Panc1 (cell line): Measurements from ENCODE around the gene PSTPIP1. TPM values are rescaled to one million over a fixed set of nuclear protein-coding genes. Genes with fewer than 3 reads are reported as not detected.

Experiments used
- ATAC-seq: fragments of 200-7000 bp; cut with Tn5 transposase; 2 replicates; pipeline ENCODE4 v1.9.1; 2020; ENCODE audit warnings: mild to moderate bottlenecking, moderate library complexity
- BruUV-seq: library from RNA; stranded (reverse); fragments of 400-500 nt; replicated peaks from 2 replicates; lab custom pipeline; 2021; lab: Mats Ljungman, UMichigan
- CTCF ChIA-PET: fragments of 300-600 bp; sonication (Branson Sonifier 250); formaldehyde crosslinking; loops from one replicate; lab custom pipeline; 2022; ENCODE audit warnings: antibody characterized with exemption; lab: Charles Lee
- POLR2A ChIA-PET: fragments of 300-600 bp; sonication (Branson Sonifier 250); formaldehyde crosslinking; loops from one replicate; lab custom pipeline; 2022; ENCODE audit warnings: antibody characterized with exemption; lab: Charles Lee
- DNase-seq: peaks from one replicate; pipeline ENCODE4 v3.0.0-alpha.2; 2010; ENCODE audit warnings: low read depth, low spot score
- H3K27ac ChIP-seq: 2 replicates; pipeline ENCODE4 v1.5.1; 2011; ENCODE audit warnings: mild to moderate bottlenecking, low read length, inconsistent platforms
- H3K27me3 ChIP-seq: fragments of 200-500 bp; sonication (Bioruptor generic); 2 replicates; pipeline ENCODE4 v1.6.0; 2014; ENCODE audit warnings: low read length, inconsistent platforms; ENCODE audit not compliant: control insufficient read depth, insufficient read depth
- H3K36me3 ChIP-seq: fragments of 200-500 bp; sonication (Bioruptor generic); 2 replicates; pipeline ENCODE4 v1.5.1; 2014; ENCODE audit warnings: inconsistent platforms, mild to moderate bottlenecking, low read length, moderate library complexity; ENCODE audit not compliant: control insufficient read depth, insufficient read depth
- H3K4me1 ChIP-seq: 2 replicates; pipeline ENCODE4 v1.5.1; 2011; ENCODE audit warnings: inconsistent platforms, mild to moderate bottlenecking, low read length, moderate library complexity; ENCODE audit not compliant: control insufficient read depth, insufficient read depth
- H3K4me3 ChIP-seq, 2 experiments: 2 replicates each; pipeline ENCODE4 v1.5.1; 2011 to 2012; ENCODE audit warnings: low read depth in 2 of 2, low read length in 2 of 2, mild to moderate bottlenecking in 2 of 2, inconsistent platforms in 1 of 2, moderate library complexity in 1 of 2
- H3K9me3 ChIP-seq: fragments of 200-500 bp; sonication (Bioruptor generic); 2 replicates; pipeline ENCODE4 v1.5.1; 2014; ENCODE audit warnings: low read depth, mild to moderate bottlenecking, inconsistent platforms, low read length, moderate library complexity; ENCODE audit not compliant: control insufficient read depth, insufficient read depth
- POLR2AphosphoS5 ChIP-seq: IDR thresholded peaks from 2 replicates; pipeline ENCODE4 v1.6.1; 2012; ENCODE audit warnings: mild to moderate bottlenecking, low read depth, low read length, moderate library complexity
- SIN3A ChIP-seq: IDR thresholded peaks from 2 replicates; pipeline ENCODE4 v1.6.1; 2012; ENCODE audit warnings: low read depth, mild to moderate bottlenecking, low read length, moderate library complexity, borderline replicate concordance; ENCODE audit not compliant: insufficient read depth
- TCF7L2 ChIP-seq: IDR thresholded peaks from 2 replicates; pipeline ENCODE4 v1.6.1; 2011; ENCODE audit warnings: mild to moderate bottlenecking, low read depth, low read length, inconsistent platforms
- in situ Hi-C: cut with HindIII; loops from 2 replicates; pipeline ENCODE4 v1.10.0; 2016; ENCODE audit warnings: low sequenced_read_pairs, low pct_unique_long_range_greater_than_20kb
- intact Hi-C: fragments of 100-400 bp; cut with micrococcal nuclease; formaldehyde crosslinking; loops from one replicate; pipeline ENCODE4 v1.10.0; 2022; ENCODE audit not compliant: unreplicated experiment
- total RNA-seq: library from RNA; stranded (reverse); gene quantifications from one replicate; pipeline ENCODE4 v1.2.1, GENCODE V29; 2021; ENCODE audit not compliant: unreplicated experiment
- TF ChIP-seq, protein P1 (sequence below), 2 experiments: IDR thresholded peaks; 2 replicates each; pipeline ENCODE4 v1.6.1; 2011 to 2012; ENCODE audit warnings: low read depth in 2 of 2, control low read depth in 1 of 2, low read length in 1 of 2, mild to moderate bottlenecking in 1 of 2, moderate library complexity in 1 of 2; ENCODE audit not compliant: insufficient read depth in 1 of 2
- TF ChIP-seq, protein P2 (sequence below): fragments of 450-650 bp; IDR thresholded peaks from 2 replicates; pipeline ENCODE4 v1.5.1; 2017; ENCODE audit warnings: mild to moderate bottlenecking

The PSTPIP1 gene
- total RNA-seq, 1 experiment from 2014 or later: 0.46 TPM

DNA sequence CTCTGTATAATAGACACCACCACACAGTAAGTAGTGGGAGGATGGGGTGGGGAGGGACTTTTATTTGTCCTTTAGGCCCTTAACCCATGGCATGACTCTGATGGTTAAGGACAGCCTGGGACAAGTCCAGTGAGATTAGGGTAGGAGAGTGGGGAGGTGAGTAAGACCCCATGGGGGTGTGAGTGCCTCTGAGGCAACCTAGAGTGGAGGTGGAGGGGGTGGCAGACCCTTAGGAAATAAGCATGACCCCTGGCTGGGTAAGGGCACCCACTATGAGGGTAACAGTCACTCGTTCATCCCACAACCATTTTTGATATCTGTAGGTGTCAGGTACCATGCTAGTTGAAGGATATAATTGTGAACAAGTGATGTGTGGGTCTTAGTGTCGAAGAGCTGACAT, 21.0 kb upstream of the PSTPIP1 start:
- in situ Hi-C loops (no loop called here), intact Hi-C loops (no loop called here)
- TF ChIP-seq, protein P1, sequence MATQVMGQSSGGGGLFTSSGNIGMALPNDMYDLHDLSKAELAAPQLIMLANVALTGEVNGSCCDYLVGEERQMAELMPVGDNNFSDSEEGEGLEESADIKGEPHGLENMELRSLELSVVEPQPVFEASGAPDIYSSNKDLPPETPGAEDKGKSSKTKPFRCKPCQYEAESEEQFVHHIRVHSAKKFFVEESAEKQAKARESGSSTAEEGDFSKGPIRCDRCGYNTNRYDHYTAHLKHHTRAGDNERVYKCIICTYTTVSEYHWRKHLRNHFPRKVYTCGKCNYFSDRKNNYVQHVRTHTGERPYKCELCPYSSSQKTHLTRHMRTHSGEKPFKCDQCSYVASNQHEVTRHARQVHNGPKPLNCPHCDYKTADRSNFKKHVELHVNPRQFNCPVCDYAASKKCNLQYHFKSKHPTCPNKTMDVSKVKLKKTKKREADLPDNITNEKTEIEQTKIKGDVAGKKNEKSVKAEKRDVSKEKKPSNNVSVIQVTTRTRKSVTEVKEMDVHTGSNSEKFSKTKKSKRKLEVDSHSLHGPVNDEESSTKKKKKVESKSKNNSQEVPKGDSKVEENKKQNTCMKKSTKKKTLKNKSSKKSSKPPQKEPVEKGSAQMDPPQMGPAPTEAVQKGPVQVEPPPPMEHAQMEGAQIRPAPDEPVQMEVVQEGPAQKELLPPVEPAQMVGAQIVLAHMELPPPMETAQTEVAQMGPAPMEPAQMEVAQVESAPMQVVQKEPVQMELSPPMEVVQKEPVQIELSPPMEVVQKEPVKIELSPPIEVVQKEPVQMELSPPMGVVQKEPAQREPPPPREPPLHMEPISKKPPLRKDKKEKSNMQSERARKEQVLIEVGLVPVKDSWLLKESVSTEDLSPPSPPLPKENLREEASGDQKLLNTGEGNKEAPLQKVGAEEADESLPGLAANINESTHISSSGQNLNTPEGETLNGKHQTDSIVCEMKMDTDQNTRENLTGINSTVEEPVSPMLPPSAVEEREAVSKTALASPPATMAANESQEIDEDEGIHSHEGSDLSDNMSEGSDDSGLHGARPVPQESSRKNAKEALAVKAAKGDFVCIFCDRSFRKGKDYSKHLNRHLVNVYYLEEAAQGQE (IDR thresholded peaks at IDR 0.05; ENCODE audit: insufficient read depth in 1 of 2, low read depth in 2 of 2, low read length in 1 of 2): no peak
- TF ChIP-seq POLR2AphosphoS5 (no peak), SIN3A (no peak), TCF7L2 (no peak)
- TF ChIP-seq, protein P2, sequence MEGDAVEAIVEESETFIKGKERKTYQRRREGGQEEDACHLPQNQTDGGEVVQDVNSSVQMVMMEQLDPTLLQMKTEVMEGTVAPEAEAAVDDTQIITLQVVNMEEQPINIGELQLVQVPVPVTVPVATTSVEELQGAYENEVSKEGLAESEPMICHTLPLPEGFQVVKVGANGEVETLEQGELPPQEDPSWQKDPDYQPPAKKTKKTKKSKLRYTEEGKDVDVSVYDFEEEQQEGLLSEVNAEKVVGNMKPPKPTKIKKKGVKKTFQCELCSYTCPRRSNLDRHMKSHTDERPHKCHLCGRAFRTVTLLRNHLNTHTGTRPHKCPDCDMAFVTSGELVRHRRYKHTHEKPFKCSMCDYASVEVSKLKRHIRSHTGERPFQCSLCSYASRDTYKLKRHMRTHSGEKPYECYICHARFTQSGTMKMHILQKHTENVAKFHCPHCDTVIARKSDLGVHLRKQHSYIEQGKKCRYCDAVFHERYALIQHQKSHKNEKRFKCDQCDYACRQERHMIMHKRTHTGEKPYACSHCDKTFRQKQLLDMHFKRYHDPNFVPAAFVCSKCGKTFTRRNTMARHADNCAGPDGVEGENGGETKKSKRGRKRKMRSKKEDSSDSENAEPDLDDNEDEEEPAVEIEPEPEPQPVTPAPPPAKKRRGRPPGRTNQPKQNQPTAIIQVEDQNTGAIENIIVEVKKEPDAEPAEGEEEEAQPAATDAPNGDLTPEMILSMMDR: no peak
- peaks cover 7% of the 10 kb centered on the region; the same call in 1 of the 2 replicates for H3K27me3 ChIP-seq
- POLR2A ChIA-PET: no interaction called here
- ATAC-seq (no peak), DNase-seq (no peak)
- H3K4me3 ChIP-seq: no peak overlapping the region
- CTCF ChIA-PET: interaction anchor here (0.8 kb wide), 1 partner anchor 644 kb away, joined by 4 read pairs; no protein-coding TSS in a partner anchor
- H3K36me3 ChIP-seq: no peaks in the 10 kb centered on the region
- no peaks in the 10 kb centered on the region for H3K4me1 ChIP-seq
- no TSS peak for BruUV-seq
- no peak overlapping the region for H3K27ac ChIP-seq
- no peaks in the 10 kb centered on the region for H3K9me3 ChIP-seq

DNA sequence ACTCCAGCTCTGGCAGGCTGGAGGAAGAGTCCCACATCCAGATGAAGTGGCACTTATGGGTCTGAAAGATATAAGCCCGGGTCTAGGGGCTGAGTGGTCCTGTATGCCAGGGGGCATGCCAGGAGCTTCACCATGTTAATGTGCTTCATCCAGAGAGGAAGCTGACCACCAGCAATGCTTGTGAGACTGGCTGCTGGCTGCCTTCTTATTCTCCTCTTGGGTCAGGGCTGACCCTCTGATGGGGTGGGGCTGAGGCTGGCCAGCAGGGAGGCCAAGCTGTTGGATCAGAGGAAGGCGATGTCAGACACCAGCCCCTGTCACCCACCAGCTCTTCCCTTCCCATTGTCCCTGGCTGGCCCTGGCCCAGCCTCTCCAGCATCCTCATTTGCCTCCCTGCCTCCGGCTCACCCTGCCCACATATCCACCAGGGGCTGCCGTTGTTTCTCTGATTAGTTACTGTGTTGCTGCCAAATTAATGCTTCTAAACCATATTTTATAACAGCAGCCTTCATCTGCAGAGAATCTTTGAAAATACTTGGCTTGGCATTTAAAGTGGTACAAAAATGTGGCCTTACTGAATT, 20.4 kb upstream of the PSTPIP1 start:
- intact Hi-C loops: no loop called here
- Histone ChIP-seq H3K36me3 (no peaks in the 10 kb centered on the region), H3K27me3 (peaks cover 7% of the 10 kb centered on the region; the same call in 1 of the 2 replicates), H3K4me3 (no peak overlapping the region), H3K27ac (no peak overlapping the region), H3K9me3 (no peaks in the 10 kb centered on the region), H3K4me1 (no peaks in the 10 kb centered on the region)
- TF ChIP-seq, protein P1 (IDR thresholded peaks at IDR 0.05; ENCODE audit: insufficient read depth in 1 of 2, low read depth in 2 of 2, low read length in 1 of 2): no peak
- no peak for TF ChIP-seq TCF7L2
- TF ChIP-seq SIN3A: no peak
- no peak for TF ChIP-seq POLR2AphosphoS5
- TF ChIP-seq, protein P2: no peak
- ChIA-PET CTCF (interaction anchor here (0.6 kb wide), 1 partner anchor 230 kb away, joined by 4 read pairs; no protein-coding TSS in a partner anchor), POLR2A (no interaction called here)
- in situ Hi-C loops: no loop called here
- ATAC-seq (peak; percentile 34; the same call in 1 of the 2 replicates), DNase-seq (no peak)
- no TSS peak for BruUV-seq
